Measurements from ENCODE around the gene BCL6B.
"Not testable (repeated sequence)": the region's sequence is repeated elsewhere in the genome, so short reads cannot be mapped to it uniquely, and the experiment has no call there.

BCL6B gene

DNA sequence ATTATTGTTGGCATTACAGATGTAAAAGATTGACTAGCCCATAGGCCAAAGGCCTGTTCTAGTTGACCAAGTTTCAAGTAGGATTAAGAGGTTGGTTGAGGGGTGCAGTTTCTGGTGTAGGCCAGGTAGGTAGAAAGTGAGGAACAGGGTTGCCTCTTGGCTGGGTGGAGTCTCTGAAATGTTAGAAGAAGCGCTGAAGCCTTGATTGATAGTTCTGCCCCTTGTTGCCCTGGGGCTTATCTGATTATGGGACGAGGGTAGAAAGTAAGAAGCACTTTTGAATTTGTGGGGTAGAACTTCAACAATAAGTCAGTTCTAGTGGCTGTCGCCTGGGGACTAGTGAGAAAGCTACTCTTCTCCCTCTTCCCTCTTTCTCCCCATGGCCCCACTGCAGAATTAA is 6.2 kb downstream of the BCL6B start:
- no peak for DNase-seq (ENCODE audit: low read depth)

DNA sequence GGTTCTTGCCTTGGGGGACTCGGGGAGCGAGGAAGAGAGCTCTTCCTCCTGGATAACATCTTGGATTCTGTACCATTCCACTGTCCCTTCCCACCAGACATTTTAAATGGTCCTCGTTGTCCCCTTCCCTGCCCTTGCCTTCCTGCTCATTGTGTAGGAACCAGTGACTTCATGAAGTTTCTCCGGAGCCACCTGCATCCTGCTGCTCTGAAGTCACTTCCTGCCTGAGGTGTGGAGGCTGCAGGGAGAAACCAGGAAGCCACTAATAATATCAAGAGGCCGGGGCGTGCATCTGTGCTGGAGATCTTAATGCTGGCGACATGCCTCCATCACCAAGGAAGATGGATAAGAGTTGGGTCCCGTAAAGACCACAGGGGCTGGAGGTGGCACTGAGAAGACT is 6.8 kb downstream of the BCL6B start:
- DNase-seq (ENCODE audit: low read depth) = peak; percentile 57

DNA sequence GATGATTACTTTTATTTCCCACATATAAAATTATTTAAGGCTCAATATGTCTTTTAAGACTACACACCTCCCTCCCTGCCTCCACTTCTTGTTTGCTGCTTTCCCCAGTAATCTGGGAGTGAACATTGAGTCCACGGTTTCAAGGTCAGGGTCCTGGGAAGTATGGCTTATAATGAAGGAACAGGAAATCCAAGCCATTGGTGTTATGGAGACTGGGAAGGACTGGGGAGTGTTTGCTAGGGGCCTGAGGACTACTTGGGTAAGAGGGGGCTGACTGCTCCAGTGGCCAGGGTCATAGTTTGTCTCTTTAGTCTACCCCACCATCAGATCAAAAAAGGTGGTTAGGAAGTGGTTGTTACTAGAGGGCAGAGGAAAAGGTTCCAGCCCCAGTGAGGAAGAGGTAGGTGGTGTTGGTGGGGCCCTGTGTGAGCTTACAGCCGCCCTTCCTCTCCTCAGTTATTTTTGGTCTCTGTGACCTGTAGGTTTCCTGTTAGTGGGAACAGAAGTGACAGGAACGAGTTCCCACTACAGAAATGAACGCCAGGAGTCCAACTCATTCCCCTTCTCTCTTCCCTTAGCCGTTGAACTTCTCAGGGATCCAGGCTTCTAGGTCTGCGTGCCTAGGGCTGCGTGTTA is 12.2 kb downstream of the BCL6B start:
- no peak for DNase-seq (ENCODE audit: low read depth)

DNA sequence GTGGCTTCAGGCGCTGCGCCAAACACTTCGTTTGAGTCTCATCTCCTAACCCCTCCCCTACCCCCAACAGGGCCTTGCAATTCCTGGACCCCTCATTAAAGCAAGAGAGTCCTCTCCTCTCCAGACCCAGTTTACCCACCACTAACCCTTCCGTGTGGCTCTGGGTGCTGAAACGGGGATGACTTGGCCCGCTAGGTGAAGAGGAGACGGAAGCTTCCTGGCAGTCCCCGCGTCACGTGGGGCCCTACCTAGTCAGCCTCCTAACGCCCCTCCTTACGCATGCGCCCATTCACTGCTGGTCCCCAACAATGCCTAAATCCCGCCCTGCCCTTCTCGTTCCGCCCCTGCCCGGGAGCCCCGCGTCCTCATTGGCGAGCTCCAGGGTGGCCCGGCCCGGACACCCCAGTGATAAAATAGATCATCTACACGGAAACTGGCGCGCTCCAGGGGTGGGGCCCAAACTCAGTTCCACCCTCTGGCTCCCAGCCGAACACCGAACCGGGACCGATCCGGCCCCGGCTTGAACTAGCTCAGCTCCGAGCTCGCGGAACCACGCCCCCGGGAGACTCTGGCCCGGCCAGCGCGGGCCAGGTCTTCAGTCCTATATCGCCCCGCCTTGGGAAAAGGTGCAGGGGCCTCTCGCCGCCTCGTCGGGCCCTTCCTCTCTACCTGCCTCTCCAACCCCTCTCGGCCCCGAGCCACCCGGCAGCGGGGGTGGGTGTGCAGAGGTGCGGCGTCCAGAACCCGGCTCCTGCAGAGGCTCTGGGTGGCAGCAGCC is 12.9 kb downstream of the BCL6B start, which contains the start of gene SLC16A13:
Gene SLC16A13, plus strand, starts transcription at position 425 of the 778 bp plus-strand sequence. CDS start 368 bp downstream, outside the sequence.
- peak; percentile 97 for DNase-seq (ENCODE audit: low read depth)

DNA sequence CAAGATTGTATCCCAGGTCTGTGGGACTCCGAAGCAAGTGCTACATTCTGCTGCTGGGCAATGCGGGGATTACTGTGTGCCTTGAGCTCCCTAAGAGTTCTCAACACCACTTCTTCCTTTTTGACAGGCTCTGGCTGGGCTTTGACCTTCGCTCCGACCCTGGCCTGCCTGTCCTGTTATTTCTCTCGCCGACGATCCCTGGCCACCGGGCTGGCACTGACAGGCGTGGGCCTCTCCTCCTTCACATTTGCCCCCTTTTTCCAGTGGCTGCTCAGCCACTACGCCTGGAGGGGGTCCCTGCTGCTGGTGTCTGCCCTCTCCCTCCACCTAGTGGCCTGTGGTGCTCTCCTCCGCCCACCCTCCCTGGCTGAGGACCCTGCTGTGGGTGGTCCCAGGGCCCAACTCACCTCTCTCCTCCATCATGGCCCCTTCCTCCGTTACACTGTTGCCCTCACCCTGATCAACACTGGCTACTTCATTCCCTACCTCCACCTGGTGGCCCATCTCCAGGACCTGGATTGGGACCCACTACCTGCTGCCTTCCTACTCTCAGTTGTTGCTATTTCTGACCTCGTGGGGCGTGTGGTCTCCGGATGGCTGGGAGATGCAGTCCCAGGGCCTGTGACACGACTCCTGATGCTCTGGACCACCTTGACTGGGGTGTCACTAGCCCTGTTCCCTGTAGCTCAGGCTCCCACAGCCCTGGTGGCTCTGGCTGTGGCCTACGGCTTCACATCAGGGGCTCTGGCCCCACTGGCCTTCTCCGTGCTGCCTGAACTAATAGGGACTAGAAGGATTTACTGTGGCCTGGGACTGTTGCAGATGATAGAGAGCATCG is 15.4 kb downstream of the BCL6B start:
- no peak for DNase-seq (ENCODE audit: low read depth)

DNA sequence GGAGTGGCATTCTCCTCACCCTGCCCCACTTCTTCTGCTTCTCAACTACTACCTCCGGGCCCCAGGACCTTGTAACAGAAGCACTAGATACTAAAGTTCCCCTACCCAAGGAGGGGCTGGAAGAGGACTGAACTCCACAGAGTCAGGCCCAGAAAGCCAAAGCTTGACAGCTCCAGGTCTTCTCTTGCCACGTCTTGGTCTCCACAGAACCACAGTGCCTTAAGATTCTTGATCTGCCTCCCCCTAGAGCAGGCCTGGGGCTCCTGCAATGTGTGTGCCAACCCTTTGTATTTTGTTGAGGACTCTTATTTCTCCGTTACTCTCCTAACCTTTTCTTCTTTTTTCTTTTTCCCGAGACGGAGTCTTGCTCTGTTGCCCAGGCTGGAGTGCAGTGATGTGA is 17.0 kb downstream of the BCL6B start:
- DNase-seq (ENCODE audit: low read depth) = no peak

DNA sequence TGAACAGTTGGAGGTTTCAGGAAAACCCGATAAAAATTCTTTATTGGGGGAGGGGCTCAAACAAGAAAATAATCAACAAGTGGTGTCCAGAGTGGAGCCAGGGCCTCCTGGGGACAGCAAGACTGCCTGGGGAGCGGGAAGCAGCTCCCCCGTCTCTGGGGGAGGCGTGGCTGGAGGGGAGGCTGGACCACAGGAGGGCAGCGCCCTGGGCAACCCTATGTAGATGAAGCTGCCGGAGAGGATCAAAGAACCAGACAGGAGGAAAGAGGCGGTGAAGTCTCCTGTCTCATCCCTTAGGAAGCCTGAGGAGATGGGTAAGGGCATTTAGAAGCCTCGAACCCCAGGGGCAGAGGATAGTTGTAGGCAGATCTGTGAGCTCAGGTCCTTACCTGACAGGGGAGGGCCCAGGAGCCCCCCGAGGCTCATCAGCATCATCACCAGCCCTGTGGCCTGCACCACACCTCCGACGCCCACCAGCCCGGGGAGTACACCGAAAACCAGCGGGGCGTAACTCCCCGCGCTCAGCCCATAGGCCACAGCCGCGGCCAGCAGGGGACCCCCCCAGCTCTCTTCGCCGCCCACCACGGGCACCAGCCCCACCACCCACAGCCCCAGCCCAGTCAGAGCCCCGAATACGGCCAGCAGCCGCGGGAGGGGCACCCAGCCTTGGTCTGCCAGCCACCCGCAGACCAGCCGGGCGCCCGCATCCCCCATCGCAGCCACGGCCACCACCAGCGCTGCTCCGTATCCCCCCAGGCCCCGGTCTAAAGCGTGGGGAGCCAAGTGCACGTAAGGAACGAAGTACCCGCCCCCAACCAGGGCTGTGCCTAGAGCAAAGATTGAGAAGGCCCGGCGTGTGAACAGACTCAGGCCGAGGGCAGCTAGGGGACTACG is 19.0 kb downstream of the BCL6B start:
- DNase-seq (ENCODE audit: low read depth) = no peak

DNA sequence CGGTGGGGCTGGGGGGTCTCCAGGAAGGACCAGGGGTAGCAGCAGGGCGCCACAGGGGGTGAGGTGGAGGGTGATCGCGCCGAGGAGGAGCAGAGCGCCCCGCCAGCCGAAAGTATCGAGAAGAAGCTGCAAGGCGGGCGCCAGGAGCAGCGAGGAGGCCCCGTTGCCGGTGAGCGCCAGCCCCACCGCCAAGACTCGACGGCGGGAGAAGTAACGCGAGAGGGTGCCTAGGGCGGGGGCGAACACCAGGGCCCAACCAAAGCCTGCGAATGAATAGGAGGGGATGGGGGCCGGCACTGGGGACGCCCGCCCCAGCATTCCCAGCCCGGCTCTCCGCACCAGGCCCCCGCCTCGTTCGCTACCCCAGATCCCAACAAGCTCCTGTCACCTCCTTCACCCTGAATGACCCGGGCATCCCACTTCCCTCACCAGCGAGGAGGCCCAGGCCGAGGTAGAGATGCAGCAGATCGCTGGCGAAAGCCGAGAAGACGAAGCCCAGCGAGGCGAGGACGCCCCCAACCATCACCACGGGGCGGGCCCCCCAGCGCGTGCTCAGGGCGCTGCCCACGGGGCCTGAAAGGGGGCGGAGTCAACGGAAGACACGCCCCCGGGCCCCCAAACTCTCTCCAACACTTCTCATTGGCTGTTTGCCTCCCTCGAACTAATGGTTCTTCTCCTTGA is 19.8 kb downstream of the BCL6B start:
- DNase-seq (ENCODE audit: low read depth) = no peak

DNA sequence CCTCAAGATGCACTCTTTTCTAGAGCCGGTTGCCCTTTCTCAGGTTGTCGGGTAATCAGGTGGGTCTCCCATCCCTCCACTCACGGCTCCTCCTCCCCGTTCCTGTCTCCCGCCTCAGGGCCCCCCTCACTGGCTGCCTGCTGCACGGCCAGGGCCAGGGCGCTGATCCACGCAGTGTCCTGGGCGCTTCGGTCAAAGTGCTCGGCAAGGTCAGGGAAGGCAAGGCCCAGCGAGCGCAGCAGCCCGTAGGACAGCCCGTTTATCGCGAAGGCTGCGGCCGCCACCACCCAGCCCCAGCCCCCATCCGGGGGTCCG is 20.3 kb downstream of the BCL6B start:
- no peak for DNase-seq (ENCODE audit: low read depth)

DNA sequence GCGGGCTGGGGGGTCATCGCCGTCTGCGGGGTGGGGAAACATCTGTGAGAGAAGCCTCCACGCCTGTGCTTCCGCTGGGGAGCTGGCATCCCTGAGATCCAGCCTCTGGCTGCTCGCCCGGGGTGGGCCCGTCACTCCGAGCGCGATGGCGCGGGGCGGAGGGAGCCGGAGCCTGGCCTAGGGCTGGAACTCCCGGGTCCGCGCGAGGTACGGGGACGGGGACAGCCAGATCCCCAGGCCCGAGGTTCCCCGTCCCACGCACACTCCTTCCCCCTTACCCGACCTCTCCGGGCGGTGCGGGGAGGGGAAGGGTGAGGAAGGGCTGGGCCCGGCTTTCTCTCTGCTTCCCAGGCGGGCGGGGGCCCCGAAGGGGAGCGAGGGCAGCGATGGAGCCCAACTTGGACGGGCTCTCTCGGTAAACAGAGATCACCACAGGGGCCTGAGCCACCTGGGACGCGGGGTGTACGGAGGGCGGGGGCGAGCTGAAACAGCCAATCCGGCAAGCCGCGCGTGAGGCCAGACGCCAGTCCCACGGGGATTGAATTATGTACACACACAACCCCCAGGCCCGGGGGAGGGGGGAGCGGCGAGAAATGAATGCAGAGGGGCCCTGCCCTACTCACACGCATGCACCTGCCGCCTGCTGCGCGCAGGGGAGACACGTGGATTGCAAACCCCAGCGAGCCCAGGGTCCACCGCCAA is 20.8 kb downstream of the BCL6B start, which contains the start of gene SLC16A11:
Gene SLC16A11, minus strand, starts transcription at position 596 of the 702 bp plus-strand sequence. Its CDS starts 579 bp downstream, at position 17.
- no peak for DNase-seq (ENCODE audit: low read depth)

DNA sequence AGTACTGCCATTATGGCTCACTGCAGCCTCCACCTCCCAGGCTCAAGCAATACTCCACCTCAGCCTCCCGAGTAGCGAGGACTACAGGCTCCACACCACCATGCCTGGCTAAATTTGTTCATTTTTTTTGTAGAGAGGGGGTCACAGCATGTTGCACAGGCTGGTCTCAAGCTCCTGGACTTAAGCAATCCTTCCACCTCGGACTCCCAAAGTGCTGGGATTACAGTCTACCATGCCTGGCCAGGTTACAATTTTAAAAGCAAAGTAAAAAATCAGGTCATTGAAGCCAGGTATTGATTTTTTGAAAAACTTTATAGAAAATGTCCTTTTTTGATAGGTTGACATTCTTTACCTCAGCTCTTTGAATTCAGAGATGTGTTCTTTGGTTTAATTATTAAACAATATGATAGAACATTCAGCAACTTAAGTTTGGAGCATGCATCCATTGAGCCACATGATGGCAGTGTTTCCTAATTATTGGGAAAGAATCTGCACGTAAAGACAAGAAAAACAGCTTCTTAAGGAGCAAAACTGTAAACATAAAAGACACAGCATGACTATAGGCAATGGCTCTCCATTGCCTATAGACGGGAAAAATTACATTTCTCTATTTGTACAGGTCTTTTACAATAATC is 22.8 kb downstream of the BCL6B start:
- DNase-seq (ENCODE audit: low read depth) = no peak

DNA sequence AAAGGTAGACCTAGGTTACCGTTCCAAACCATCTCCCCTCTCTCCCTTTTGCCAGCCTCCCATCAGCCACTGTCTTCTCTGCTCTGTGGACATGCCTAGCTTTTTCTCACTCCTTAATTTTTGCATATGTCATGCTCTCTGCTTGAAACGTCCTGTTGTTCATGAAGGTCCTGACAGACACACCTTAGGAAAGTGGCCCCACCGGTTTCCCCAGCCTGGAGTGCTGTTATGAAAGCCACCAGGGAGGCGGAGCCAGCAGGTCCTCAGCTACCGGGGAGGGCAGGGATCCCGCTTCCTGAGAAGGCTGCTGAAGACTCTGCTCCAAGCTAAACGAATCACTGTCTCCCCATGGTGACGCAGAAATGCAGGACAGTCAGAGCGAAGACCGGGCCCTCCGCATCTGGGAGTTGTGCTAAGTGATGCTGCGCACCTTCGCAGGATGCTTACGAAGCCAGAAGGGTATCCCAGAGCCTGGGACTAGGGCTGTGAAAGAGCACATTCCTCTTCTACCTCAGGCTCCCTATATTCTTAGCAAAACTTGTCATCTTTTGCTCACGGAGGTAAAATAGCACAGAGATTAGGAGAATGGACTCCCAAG is 23.4 kb downstream of the BCL6B start:
- DNase-seq (ENCODE audit: low read depth) = no peak

DNA sequence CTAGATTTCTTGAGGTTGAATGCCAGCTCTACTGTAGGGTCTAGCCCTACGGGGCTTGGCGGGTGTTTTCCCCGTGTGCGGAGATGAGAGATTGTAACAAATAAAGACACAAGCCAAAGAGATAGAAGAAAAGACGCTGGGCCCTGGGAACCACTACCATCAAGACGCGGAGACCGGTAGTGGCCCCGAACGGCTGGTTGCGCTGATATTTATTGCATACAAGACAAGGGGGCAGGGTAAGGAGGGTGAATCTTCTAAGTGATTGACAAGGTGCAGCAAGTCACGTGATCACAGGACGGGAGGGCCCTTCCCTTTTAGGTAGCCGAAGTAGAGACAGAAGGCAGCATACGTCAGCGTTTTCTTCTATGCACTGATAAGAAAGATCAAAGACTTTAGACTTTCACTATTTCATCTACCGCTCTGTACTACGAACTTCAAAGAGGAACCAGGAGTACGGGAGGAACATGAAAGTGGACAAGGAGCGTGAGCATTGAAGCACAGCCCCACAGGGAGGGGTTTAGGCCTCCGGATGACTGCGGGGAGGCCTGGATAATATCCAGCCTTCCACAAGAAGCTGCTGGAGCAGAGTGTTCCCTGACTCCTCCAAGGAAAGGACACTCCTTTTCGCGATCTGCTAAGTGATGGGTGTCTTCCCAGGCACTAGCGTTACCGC is 24.0 kb downstream of the BCL6B start:
- DNase-seq (ENCODE audit: low read depth) = peak; percentile 71

DNA sequence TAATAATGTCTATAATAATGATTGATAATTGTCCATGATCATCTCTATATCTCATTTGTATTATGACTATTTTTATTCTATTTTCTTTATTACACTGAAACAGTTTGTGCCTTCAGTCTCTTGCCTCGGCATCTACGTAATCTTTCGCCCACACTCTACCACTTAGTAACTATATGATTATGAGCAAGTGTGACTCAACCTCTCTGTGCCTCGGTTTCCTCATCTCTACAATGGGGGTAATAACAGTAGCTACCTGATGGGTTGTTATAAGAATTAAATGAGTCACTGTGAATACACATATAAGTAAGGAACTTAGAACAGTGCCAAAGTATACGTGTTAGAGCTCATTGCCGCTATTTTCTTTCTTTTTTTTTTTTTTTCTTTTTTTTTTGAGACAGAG is 24.7 kb downstream of the BCL6B start:
- DNase-seq (ENCODE audit: low read depth) = no peak

DNA sequence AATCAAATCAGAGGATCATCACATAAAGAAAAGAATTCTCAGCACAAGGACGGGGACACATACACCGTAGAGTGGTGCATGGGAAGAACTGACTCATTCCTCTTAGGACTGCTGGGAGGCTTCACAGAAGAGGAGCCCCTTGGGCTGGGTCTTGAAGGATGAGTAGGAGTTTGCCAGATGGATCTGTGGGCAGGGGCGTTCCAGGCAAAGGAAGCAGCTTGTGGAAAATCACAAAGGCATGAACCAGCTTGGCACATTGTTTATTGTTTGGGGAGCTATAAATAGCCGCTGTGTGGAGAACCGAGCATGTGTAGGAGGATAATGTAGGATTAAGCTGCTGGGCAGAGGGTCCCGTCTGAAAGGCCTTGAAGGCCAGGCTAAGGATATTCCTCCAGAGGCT is 26.1 kb downstream of the BCL6B start:
- no peak for DNase-seq (ENCODE audit: low read depth)

DNA sequence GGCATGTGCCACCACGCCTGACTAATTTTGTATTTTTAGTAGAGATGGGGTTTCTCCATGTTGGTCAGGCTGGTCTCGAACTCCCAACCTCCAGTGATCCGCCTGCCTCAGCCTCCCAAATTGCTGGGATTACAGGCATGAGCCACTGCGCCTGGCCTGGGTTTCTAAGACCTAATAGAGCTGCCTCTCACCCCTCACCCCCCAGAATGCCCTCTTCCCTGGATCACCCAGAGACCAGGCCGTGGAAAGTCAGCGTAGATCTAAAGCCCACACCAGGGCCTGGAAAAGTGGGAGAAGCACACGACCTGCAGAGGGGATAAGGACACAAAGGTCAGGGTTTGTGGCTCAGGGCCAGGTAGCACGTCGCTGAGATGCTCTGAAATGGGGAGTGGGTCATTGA is 27.7 kb downstream of the BCL6B start:
- DNase-seq (ENCODE audit: low read depth) = not testable (repeated sequence)

DNA sequence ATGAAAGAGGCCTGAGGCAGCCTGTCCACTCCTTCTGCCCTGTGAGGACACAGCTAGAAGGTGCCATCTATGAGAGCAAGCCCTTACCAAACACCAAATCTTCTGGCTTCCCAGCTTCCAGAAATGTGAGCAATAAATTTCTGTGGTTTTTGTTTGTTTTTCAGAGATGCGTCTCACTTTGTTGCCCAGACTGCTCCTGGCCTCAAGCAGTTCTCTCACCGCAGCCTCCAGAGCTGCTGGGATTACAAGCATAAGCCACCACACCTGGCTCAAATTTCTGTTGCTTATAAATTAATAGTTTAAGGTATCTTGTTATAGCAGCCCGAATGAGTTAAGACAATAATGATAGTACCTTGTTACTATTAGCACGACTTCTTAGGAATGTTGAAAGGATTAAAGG is 33.5 kb downstream of the BCL6B start:
- DNase-seq (ENCODE audit: low read depth) = no peak

DNA sequence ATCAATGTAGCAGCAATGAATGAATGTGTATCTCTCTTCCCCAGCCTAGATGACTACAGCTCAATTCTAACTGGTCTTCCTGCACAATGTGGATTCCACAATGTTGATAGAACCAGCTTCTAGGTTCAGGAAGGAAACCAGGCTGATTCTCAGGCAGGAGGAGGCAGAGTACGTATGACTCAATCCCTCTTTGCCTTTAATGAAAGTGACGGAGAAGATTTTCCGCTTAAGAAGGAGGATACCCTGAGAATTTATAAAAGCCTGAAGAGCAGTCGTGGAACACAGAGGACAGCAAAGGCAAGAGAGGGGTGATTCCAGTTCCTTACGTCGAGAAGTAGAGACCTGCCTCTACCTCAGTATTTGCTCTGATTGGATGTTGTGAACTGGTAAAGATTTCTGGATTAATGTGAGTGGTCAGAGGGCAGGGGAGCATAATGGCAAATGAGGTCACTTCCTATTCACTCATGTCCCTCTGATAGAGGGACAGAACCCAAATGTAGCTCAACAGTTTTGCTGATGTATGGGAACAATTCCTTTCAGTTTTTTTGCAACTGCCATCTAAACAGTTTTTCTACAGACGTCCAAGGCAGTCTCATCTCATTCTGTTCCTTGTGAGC is 36.1 kb downstream of the BCL6B start:
- DNase-seq (ENCODE audit: low read depth) = no peak
